HuH-7 (cell line): ENCODE measurements around the gene CEP43.

Experiments used
- DNase-seq: peaks from one replicate; pipeline ENCODE4 v3.0.0; 2011; ENCODE audit warnings: low spot score

The CEP43 gene

GRCh38 chr6:166966268-166966667 is 32.9 kb upstream of the CEP43 start:
- DNase-seq = no peak

GRCh38 chr6:166969390-166970002 is 29.7 kb upstream of the CEP43 start:
- DNase-seq = no peak

GRCh38 chr6:166970091-166970490 is 29.1 kb upstream of the CEP43 start:
- no peak for DNase-seq

GRCh38 chr6:166970776-166971175 is 28.4 kb upstream of the CEP43 start:
- no peak for DNase-seq

GRCh38 chr6:166971271-166971670 is 27.9 kb upstream of the CEP43 start:
- no peak for DNase-seq

GRCh38 chr6:166972101-166972500 is 27.1 kb upstream of the CEP43 start:
- DNase-seq = no peak

- no peak for DNase-seq
Measured at GRCh38 chr6:166976636-166977035, 22.6 kb upstream of the CEP43 start.

GRCh38 chr6:166977621-166978525 is 21.3 kb upstream of the CEP43 start:
- DNase-seq = no peak

GRCh38 chr6:166980738-166981137 is 18.5 kb upstream of the CEP43 start:
- DNase-seq = no peak

- no peak for DNase-seq
Measured at GRCh38 chr6:166987448-166987847, 11.7 kb upstream of the CEP43 start.

GRCh38 chr6:166987930-166988329 is 11.3 kb upstream of the CEP43 start:
- no peak for DNase-seq

GRCh38 chr6:166988674-166989201 is 10.5 kb upstream of the CEP43 start:
- DNase-seq = no peak

GRCh38 chr6:166989427-166990032 is 9.7 kb upstream of the CEP43 start:
- no peak for DNase-seq

- DNase-seq = no peak
Measured at GRCh38 chr6:166996406-166996805, 2.8 kb upstream of the CEP43 start.

GRCh38 chr6:166997348-166997747 is 1.8 kb upstream of the CEP43 start:
- DNase-seq = no peak

GRCh38 chr6:166997768-166998255 is 1.4 kb upstream of the CEP43 start:
- peak; percentile 76 for DNase-seq

GRCh38 chr6:166998256-166999144 is 697 bp upstream of the CEP43 start:
- DNase-seq = no peak

- no peak for DNase-seq
Measured at GRCh38 chr6:166999884-167000253, 672 bp downstream of the CEP43 start.

GRCh38 chr6:167000759-167001158 is 1.6 kb downstream of the CEP43 start:
- DNase-seq = no peak

GRCh38 chr6:167005350-167006159 is 6.4 kb downstream of the CEP43 start:
- DNase-seq = no peak

- no peak for DNase-seq
Measured at GRCh38 chr6:167007985-167008384, 8.8 kb downstream of the CEP43 start.
